ENCODE results near the gene TSPAN18. TPM values are rescaled to one million over a fixed set of nuclear protein-coding genes. Genes with fewer than 3 reads are reported as not detected.

Gene TSPAN18
- total RNA-seq, 4 donors from 2014 or later = 0.34 to 11.5 (median 2.7) TPM

GRCh38 chr11:44692460-44692859 is 34.3 kb upstream of the TSPAN18 start:
- no peak for TF ChIP-seq CTCF (IDR thresholded peaks at IDR 0.05; ENCODE audit: low read depth)

DNA sequence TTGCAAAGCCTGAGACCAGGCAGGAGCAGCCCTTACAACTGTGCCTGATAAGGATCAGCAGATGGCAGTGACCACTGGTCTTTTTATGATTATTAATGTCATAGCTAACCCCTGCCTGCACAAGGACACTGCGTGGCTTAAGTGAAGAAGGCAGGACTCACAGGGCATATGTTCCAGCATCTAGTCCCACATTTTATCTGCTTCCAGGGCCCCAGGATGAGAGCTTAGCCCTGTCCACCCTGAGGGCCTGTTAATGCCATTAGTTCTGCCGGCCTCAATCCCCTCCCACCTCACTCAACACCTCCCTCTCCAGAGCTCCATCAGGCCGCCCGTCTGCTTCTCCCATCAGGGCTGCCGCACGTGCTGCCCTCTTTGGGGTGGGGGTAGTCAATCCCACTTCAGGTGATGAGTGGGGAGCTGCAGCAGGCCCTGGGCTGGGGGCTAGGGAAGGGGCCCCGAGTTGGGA is 33.1 kb upstream of the TSPAN18 start:
- no peak for TF ChIP-seq CTCF (IDR thresholded peaks at IDR 0.05; ENCODE audit: low read depth)

GRCh38 chr11:44694443-44694842 is 32.3 kb upstream of the TSPAN18 start:
- no peak for TF ChIP-seq CTCF (IDR thresholded peaks at IDR 0.05; ENCODE audit: low read depth)

GRCh38 chr11:44695169-44695833 is 31.5 kb upstream of the TSPAN18 start:
- TF ChIP-seq CTCF (IDR thresholded peaks at IDR 0.05; ENCODE audit: low read depth) = no peak

DNA sequence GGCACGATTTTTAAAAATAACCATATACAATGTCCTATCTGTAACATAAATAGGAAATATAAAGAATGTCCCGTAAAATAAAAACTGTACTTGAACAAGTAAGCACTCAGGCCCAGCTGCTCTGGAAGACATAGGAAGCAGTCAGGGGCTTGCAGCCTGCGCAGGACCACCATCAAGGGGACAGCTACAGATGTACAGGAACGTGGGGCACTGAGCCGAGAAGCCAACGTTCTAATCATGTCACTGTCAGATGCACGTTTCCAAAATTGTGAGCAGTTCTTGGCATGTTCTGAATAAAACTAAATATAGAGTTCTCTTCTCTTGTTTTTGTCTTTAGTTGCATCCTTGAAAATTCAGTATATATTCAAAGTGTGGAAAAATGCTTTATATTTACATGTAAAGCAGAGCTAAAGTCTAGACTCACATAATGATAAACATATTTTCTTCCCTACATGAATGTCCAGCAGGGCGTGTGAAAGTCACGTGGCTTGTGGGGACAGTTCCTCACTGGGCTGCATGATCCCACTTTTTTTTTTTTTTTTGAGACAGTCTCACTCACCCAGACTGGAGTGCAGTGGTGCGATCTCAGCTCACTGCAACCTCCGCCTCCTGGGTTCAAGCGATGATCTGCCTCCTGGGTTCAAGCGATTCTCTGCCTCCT is 28.4 kb upstream of the TSPAN18 start:
- TF ChIP-seq CTCF (IDR thresholded peaks at IDR 0.05; ENCODE audit: low read depth) = no peak

DNA sequence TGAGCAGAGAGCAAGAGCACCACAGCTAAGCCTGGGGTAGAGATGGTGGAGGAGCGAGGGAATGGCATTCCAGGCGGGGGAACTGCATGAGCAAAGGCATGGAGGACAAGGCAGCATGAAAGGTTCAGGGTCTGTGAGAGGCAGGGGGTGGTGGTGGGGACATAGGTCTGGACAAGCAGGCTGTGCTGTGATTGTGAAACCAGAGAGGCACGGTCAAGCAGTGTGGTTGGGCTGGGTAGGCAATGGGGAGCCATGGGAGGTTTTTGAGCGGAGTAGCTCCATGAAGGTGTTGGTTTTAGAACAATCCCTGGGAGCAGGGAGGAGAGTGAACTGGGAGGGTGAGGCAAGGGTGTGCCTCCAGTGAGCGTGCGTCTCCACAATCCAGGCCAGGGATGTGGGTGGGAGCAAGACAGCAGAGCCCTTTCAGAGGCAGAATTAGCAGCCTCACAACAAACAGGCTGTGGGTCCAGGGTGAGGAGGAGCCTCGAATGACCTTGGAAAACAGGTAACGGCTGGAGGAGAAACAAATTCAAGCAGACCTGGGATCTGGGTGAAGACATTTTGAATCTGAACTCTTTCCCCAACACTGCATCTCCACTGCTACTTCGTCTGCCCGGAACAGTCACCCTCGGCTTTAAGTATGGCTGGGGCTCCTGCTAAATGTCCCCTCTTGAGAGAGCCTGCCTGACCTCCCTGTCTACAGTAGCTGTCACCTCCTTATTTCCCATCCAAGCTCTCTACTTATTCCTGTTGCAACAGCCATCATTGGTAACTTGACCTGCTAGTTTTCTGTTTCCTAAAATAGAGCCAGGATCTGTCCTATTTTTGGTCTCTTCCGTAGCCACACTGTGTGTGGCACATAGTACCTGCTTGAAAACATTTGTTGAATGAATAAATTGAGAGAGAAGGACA is 27.0 kb upstream of the TSPAN18 start:
- no peak for TF ChIP-seq CTCF (IDR thresholded peaks at IDR 0.05; ENCODE audit: low read depth)

DNA sequence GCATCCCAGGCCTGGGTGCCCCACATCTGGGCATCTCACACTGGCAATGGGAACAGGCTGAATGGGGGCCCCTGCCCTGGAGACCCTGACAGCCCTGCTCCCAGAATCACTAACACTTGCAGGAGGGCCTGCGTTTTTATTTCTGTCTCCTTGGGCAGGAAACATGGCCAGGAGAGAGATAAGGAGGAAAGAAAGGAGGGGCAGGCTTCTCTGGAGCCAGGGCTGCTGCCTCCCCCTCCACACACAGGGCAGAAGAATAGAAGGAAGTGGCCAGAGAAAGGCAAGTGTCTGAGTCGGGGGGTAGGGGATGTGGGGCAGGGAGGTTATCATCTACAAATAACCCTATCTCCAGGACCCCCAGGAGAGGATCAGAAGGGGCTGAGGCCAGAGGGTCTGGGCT is 25.5 kb upstream of the TSPAN18 start:
- TF ChIP-seq CTCF (IDR thresholded peaks at IDR 0.05; ENCODE audit: low read depth) = no peak
